ENCODE measurements around the gene UBE2L5. TPM values are rescaled to one million over a fixed set of nuclear protein-coding genes. Genes with fewer than 3 reads are reported as not detected.
A peak's percentile ranks its signal among the peaks of the same experiment; 100 is the strongest.

The UBE2L5 gene
- total and polyA plus RNA-seq, 2 of the 13 experiments (the other 11 are each of a cell fraction or from before 2014, with no cell fraction given) = 0.13 TPM; not detected in 1

GRCh38 chr13:30398601-30399072 is 23.7 kb upstream of the UBE2L5 start (continued):
- TF ChIP-seq EP300 (IDR thresholded peaks at IDR 0.05; ENCODE audit: low read depth in 2 of 2, low read length in 2 of 2) = 0 out of 4 replicates have a peak, but pooled peaks of 1 of the 2 experiments have one; percentile 14
- no peak for TF ChIP-seq EP300 (CRISPR knock-in tag; IDR thresholded peaks at IDR 0.05; ENCODE audit: borderline replicate concordance)
- TF ChIP-seq TAF1 (CRISPR knock-in tag; IDR thresholded peaks at IDR 0.05) = 0 out of 2 replicates have a peak, but pooled peaks have one; percentile 39
- TF ChIP-seq ARNTL (CRISPR knock-in tag; IDR thresholded peaks at IDR 0.05) = peak; percentile 53; the same call in 1 of the 2 replicates
- 0 out of 2 replicates have a peak, but pooled peaks have one; percentile 23 for TF ChIP-seq SNAPC2 (CRISPR knock-in tag; IDR thresholded peaks at IDR 0.05)
- no peak for TF ChIP-seq HOXA5 (CRISPR knock-in tag; IDR thresholded peaks at IDR 0.05)
- peak; percentile 38; the same call in 1 of the 2 replicates for TF ChIP-seq MYC (CRISPR knock-in tag; IDR thresholded peaks at IDR 0.05; ENCODE audit: borderline replicate concordance)
- TF ChIP-seq HNF4A (CRISPR knock-in tag; IDR thresholded peaks at IDR 0.05) = peak; percentile 86
- peak; percentile 38; the same call in 1 of the 2 replicates for TF ChIP-seq ELF1 (CRISPR knock-in tag; IDR thresholded peaks at IDR 0.05)

GRCh38 chr13:30400376-30400775 is 21.9 kb upstream of the UBE2L5 start:
- Histone ChIP-seq H3K4me2 (ENCODE audit: low read depth, low read length) (no peak overlapping the region), H3K4me3 (replicated peaks in 1 of 3; ENCODE audit: insufficient read depth in 1 of 3, low read depth in 2 of 3, low read length in 3 of 3) (no peak overlapping the region), H3K36me3 (replicated peaks in 1 of 2; ENCODE audit: control insufficient read depth in 1 of 2, insufficient read depth in 2 of 2, low read length in 2 of 2) (no peaks in the 10 kb centered on the region), H4K20me1 (ENCODE audit: insufficient read depth, low read length) (no peaks in the 10 kb centered on the region), H3K9ac (ENCODE audit: insufficient read depth, low read depth, low read length) (no peak overlapping the region), H2AFZ (ENCODE audit: low read length) (no peak overlapping the region), H3K9me3 (ENCODE audit: low read length) (no peaks in the 10 kb centered on the region), H3K27me3 (ENCODE audit: control insufficient read depth in 1 of 2, insufficient read depth in 2 of 2, low read length in 2 of 2) (peaks cover 0 to 9% of the 10 kb centered on the region in 2 experiments; a peak in 2 of 5 replicates), H3K4me1 (ENCODE audit: insufficient read depth, low read length) (peaks cover 57% of the 10 kb centered on the region), H3K27ac (ENCODE audit: extremely low read length, insufficient read depth, low read length) (no peak overlapping the region), H3K79me2 (ENCODE audit: insufficient read depth, low read length) (no peaks in the 10 kb centered on the region)
- no TSS peak for BruUV-seq (replicated peaks)
- WGBS (ENCODE audit: low lambda C conversion rate) = 94% methylated on average over 2 of the region's 2 CpGs
- intact Hi-C loops (cut with micrococcal nuclease; ENCODE audit: unreplicated experiment) = no loop called here
- POLR2A ChIA-PET = interaction anchor here (0.8 kb wide), 1 partner anchor 12 kb away, joined by 3 read pairs; no protein-coding TSS in a partner anchor
- no peak for ATAC-seq
- no peak for FAIRE-seq
- no peak for DNase-seq (ENCODE audit: low spot score)
- in situ Hi-C loops (cut with HindIII; ENCODE audit: extremely low pct_ligation_motif_present, low pct_unique_long_range_greater_than_20kb) = no loop called here
- CTCF ChIA-PET (ENCODE audit: low intra/inter-chr PET ratio, low total read pairs) = no interaction called here
- TF ChIP-seq HMGA1 (CRISPR knock-in tag; conservative IDR thresholded peaks at IDR 0.05) (no peak), DZIP1 (CRISPR knock-in tag; IDR thresholded peaks at IDR 0.05) (no peak), MIXL1 (CRISPR knock-in tag; IDR thresholded peaks at IDR 0.05) (no peak), MED13 (CRISPR knock-in tag; IDR thresholded peaks at IDR 0.05) (no peak), RAD21 (CRISPR knock-in tag; IDR thresholded peaks at IDR 0.05) (no peak), ZNF121 (CRISPR knock-in tag; IDR thresholded peaks at IDR 0.05) (no peak), ATF1 (CRISPR knock-in tag; IDR thresholded peaks at IDR 0.05) (no peak), NFE2L1 (CRISPR knock-in tag; IDR thresholded peaks at IDR 0.05; ENCODE audit: borderline replicate concordance) (no peak), ZNF138 (CRISPR knock-in tag; IDR thresholded peaks at IDR 0.05; ENCODE audit: low read depth) (no peak), ZBTB43 (CRISPR knock-in tag; conservative IDR thresholded peaks at IDR 0.05) (no peak)

Measured in HepG2 (cell line).